Loucy (cell line): ENCODE data around the gene TRANK1.

ENCODE experiments used
- CTCF ChIP-seq: fragments of 200-600 bp; sonication (generic); conservative IDR thresholded peaks from 2 replicates; pipeline ENCODE4 v1.5.1; 2014; ENCODE audit warnings: mild to moderate bottlenecking, antibody characterized with exemption, low read length
- EZH2phosphoT487 ChIP-seq: fragments of 200-600 bp; IDR thresholded peaks from 2 replicates; pipeline ENCODE4 v1.6.1; 2018; ENCODE audit warnings: antibody characterized with exemption, mild to moderate bottlenecking, moderate library complexity, borderline replicate concordance

- TF ChIP-seq CTCF (no peak), EZH2phosphoT487 (no peak)
Observed at GRCh38 chr3:36956155-36956554, 11.3 kb upstream of the TRANK1 start.
